NCI-H2107 treated with DMSO at 0.1 percent for 48 hours (cell line): ENCODE data around the gene GHR.
A peak's percentile ranks its signal among the peaks of the same experiment; 100 is the strongest.
"Not testable (repeated sequence)": the region's sequence is repeated elsewhere in the genome, so short reads cannot be mapped to it uniquely, and the experiment has no call there.

Experiments used
- DNase-seq: peaks from one replicate; lab custom pipeline; 2025; ENCODE audit not compliant: unreplicated experiment; lab: John Stamatoyannopoulos, UW

Gene GHR

GRCh38 chr5:42566652-42567295, 143.5 kb downstream of the GHR start:
- DNase-seq: no peak

GRCh38 chr5:42569325-42569724, 146.1 kb downstream of the GHR start:
- no peak for DNase-seq

GRCh38 chr5:42569953-42570548, 146.8 kb downstream of the GHR start:
- no peak for DNase-seq

GRCh38 chr5:42570966-42571960, 148.0 kb downstream of the GHR start:
- no peak for DNase-seq

- DNase-seq: no peak
These were observed 149.1 kb downstream of the GHR start for GRCh38 chr5:42572313-42572712.

- DNase-seq: no peak
These were observed 150.1 kb downstream of the GHR start for GRCh38 chr5:42573386-42573785.

GRCh38 chr5:42575914-42576313, 152.7 kb downstream of the GHR start:
- DNase-seq: not testable (repeated sequence)

GRCh38 chr5:42578901-42579300, 155.7 kb downstream of the GHR start:
- not testable (repeated sequence) for DNase-seq

- DNase-seq: no peak
These were observed 156.1 kb downstream of the GHR start for GRCh38 chr5:42579320-42579719.

- DNase-seq: no peak
These were observed 158.6 kb downstream of the GHR start for GRCh38 chr5:42581845-42582244.

GRCh38 chr5:42582723-42583122, 159.5 kb downstream of the GHR start:
- DNase-seq: no peak

GRCh38 chr5:42583322-42583721, 160.1 kb downstream of the GHR start:
- DNase-seq: peak; percentile 9

- DNase-seq: no peak
These were observed 163.4 kb downstream of the GHR start for GRCh38 chr5:42586625-42587024.

- no peak for DNase-seq
These were observed 164.0 kb downstream of the GHR start for GRCh38 chr5:42587096-42587723.

- DNase-seq: no peak
These were observed 167.3 kb downstream of the GHR start for GRCh38 chr5:42590566-42590965.

- DNase-seq: no peak
These were observed 167.8 kb downstream of the GHR start for GRCh38 chr5:42591015-42591414.

- DNase-seq: no peak
These were observed 169.3 kb downstream of the GHR start for GRCh38 chr5:42592401-42593140.

GRCh38 chr5:42593591-42593990, 170.4 kb downstream of the GHR start:
- DNase-seq: no peak

GRCh38 chr5:42595597-42595996, 172.4 kb downstream of the GHR start:
- peak; percentile 61 for DNase-seq

GRCh38 chr5:42596817-42597216, 173.6 kb downstream of the GHR start:
- no peak for DNase-seq
